Fibroblast of lung (primary cell): ENCODE results near the gene GNAS. TPM values are rescaled to one million over a fixed set of nuclear protein-coding genes. Genes with fewer than 3 reads are reported as not detected.

Experiments used
- DNase-seq, 2 donors: peaks; one replicate each; pipeline versions ENCODE4 v3.0.0 to v3.0.0-alpha.2; 2010; ENCODE audit warnings: low read depth in 2 of 2
- H2AFZ ChIP-seq: 2 replicates; pipeline ENCODE4 v1.5.1; 2012; ENCODE audit warnings: low read length, control low read depth, inconsistent platforms
- H3K27ac ChIP-seq: 2 replicates; pipeline ENCODE4 v1.5.1; 2011; ENCODE audit warnings: low read length, control low read depth; ENCODE audit not compliant: insufficient read depth
- H3K27me3 ChIP-seq: 2 replicates; pipeline ENCODE4 v1.5.1; 2011; ENCODE audit warnings: mild to moderate bottlenecking, low read length; ENCODE audit not compliant: control insufficient read depth, insufficient read depth
- H3K36me3 ChIP-seq: 2 replicates; pipeline ENCODE4 v1.5.1; 2011; ENCODE audit warnings: low read length; ENCODE audit not compliant: control insufficient read depth, insufficient read depth
- H3K4me1 ChIP-seq: 2 replicates; pipeline ENCODE4 v1.5.1; 2011; ENCODE audit warnings: low read length; ENCODE audit not compliant: control insufficient read depth, insufficient read depth; ENCODE audit errors: extremely low read depth
- H3K4me2 ChIP-seq: 2 replicates; pipeline ENCODE4 v1.5.1; 2011; ENCODE audit warnings: low read length, control low read depth; ENCODE audit not compliant: insufficient read depth; ENCODE audit errors: extremely low read depth
- H3K4me3 ChIP-seq, 4 experiments: fragments of 200-600 bp in 1 of 4; sonication (generic) in 1 of 4; replicated peaks in 1 of 4; 2 replicates each; pipeline ENCODE4 v1.5.1; 2011 to 2016; ENCODE audit warnings: low read length in 4 of 4, low read depth in 3 of 4, mild to moderate bottlenecking in 3 of 4, control low read depth in 2 of 4, inconsistent platforms in 1 of 4, mixed read lengths in 1 of 4; ENCODE audit not compliant: insufficient read depth in 1 of 4; ENCODE audit errors: control extremely low read depth in 1 of 4
- H3K79me2 ChIP-seq: 2 replicates; pipeline ENCODE4 v1.5.1; 2012; ENCODE audit warnings: mild to moderate bottlenecking, low read length, inconsistent platforms; ENCODE audit not compliant: control insufficient read depth, insufficient read depth
- H3K9ac ChIP-seq: 2 replicates; pipeline ENCODE4 v1.5.1; 2011; ENCODE audit warnings: mild to moderate bottlenecking, low read length, control low read depth; ENCODE audit not compliant: insufficient read depth
- H3K9me3 ChIP-seq: 2 replicates; pipeline ENCODE4 v1.5.1; 2012; ENCODE audit warnings: low read depth, low read length; ENCODE audit not compliant: control insufficient read depth, insufficient read depth
- H4K20me1 ChIP-seq: 2 replicates; pipeline ENCODE4 v1.5.1; 2011; ENCODE audit warnings: low read length; ENCODE audit not compliant: control insufficient read depth, insufficient read depth; ENCODE audit errors: extremely low read depth
- EZH2 ChIP-seq: IDR thresholded peaks from 2 replicates; pipeline ENCODE4 v1.5.1; 2012; ENCODE audit warnings: low read length, control low read depth, mild to moderate bottlenecking; ENCODE audit errors: missing control alignments
- polyA plus RNA-seq, 2 donors: library from polyadenylated mRNA; depleted of rRNA in 1 of 2; stranded (reverse) in 1 of 2; unstranded in 1 of 2; fragments of >200 nt; gene quantifications; 2 replicates each; pipeline ENCODE4 v1.2.1, GENCODE V29; 2011 to 2012; ENCODE audit warnings: missing spikeins in 1 of 2
- total RNA-seq: library from RNA; depleted of rRNA; stranded (reverse); fragments of >200 nt; gene quantifications from 2 replicates; pipeline ENCODE4 v1.2.1, GENCODE V29; 2014
- TF ChIP-seq, protein P1 (sequence below), 2 donors: IDR thresholded peaks in 1 of 2; conservative IDR thresholded peaks in 1 of 2; 1 replicate in 1 of 2; 2 replicates in 1 of 2; pipeline ENCODE4 v1.5.1; 2011 to 2012; ENCODE audit warnings: low read length in 2 of 2, control low read depth in 1 of 2, inconsistent platforms in 1 of 2, low read depth in 1 of 2, mild to moderate bottlenecking in 1 of 2

GNAS gene
- total and polyA plus RNA-seq, 2 donors (not counting 1 experiment from before 2014, with no cell fraction given): 421 to 1,357 TPM

- Histone ChIP-seq H3K36me3 (no peaks in the 10 kb centered on the region), H3K9me3 (no peaks in the 10 kb centered on the region), H3K9ac (peak overlapping the region; percentile 66), H4K20me1 (no peaks in the 10 kb centered on the region), H3K4me3 (peak overlapping the region in 3 of 4 experiments; percentile 49 to 82 (median 59)), H3K79me2 (peaks cover 43% of the 10 kb centered on the region), H3K4me2 (no peak overlapping the region), H2AFZ (no peak overlapping the region), H3K4me1 (peaks cover 12% of the 10 kb centered on the region), H3K27ac (peak overlapping the region; percentile 59), H3K27me3 (peaks cover 3% of the 10 kb centered on the region)
- TF ChIP-seq, protein P1, sequence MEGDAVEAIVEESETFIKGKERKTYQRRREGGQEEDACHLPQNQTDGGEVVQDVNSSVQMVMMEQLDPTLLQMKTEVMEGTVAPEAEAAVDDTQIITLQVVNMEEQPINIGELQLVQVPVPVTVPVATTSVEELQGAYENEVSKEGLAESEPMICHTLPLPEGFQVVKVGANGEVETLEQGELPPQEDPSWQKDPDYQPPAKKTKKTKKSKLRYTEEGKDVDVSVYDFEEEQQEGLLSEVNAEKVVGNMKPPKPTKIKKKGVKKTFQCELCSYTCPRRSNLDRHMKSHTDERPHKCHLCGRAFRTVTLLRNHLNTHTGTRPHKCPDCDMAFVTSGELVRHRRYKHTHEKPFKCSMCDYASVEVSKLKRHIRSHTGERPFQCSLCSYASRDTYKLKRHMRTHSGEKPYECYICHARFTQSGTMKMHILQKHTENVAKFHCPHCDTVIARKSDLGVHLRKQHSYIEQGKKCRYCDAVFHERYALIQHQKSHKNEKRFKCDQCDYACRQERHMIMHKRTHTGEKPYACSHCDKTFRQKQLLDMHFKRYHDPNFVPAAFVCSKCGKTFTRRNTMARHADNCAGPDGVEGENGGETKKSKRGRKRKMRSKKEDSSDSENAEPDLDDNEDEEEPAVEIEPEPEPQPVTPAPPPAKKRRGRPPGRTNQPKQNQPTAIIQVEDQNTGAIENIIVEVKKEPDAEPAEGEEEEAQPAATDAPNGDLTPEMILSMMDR (conservative IDR thresholded peaks at IDR 0.05 in 1 of 2, IDR thresholded peaks at IDR 0.05 in 1 of 2; ENCODE audit: low read depth in 1 of 2, low read length in 2 of 2): no peak
- TF ChIP-seq EZH2: no peak
- peak; percentile 64 to 69 for DNase-seq
Observed at GRCh38 chr20:58891086-58891717, 38.7 kb downstream of the GNAS start.

GRCh38 chr20:58891718-58892140 is 39.2 kb downstream of the GNAS start:
- H3K79me2 ChIP-seq: peaks cover 48% of the 10 kb centered on the region
- no peaks in the 10 kb centered on the region for H3K9me3 ChIP-seq
- peak in 1 of 2 donors; percentile 45 for DNase-seq
- H3K4me3 ChIP-seq: peak overlapping the region; percentile 69 to 89 (median 85)
- H3K27ac ChIP-seq: peak overlapping the region; percentile 83
- H3K4me1 ChIP-seq: peaks cover 16% of the 10 kb centered on the region
- peak overlapping the region; percentile 77 for H3K9ac ChIP-seq
- TF ChIP-seq, protein P1 (conservative IDR thresholded peaks at IDR 0.05 in 1 of 2, IDR thresholded peaks at IDR 0.05 in 1 of 2; ENCODE audit: low read depth in 1 of 2, low read length in 2 of 2): no peak
- no peak for TF ChIP-seq EZH2
- H3K4me2 ChIP-seq: no peak overlapping the region
- no peak overlapping the region for H2AFZ ChIP-seq
- H4K20me1 ChIP-seq: no peaks in the 10 kb centered on the region
- peaks cover 3% of the 10 kb centered on the region for H3K27me3 ChIP-seq
- H3K36me3 ChIP-seq: no peaks in the 10 kb centered on the region

- Histone ChIP-seq H3K79me2 (peaks cover 54% of the 10 kb centered on the region), H3K9me3 (no peaks in the 10 kb centered on the region), H2AFZ (no peak overlapping the region), H3K4me1 (peaks cover 20% of the 10 kb centered on the region), H3K9ac (peak overlapping the region; percentile 77), H3K27ac (peak overlapping the region; percentile 83), H4K20me1 (no peaks in the 10 kb centered on the region), H3K36me3 (no peaks in the 10 kb centered on the region), H3K27me3 (peaks cover 3% of the 10 kb centered on the region), H3K4me3 (peak overlapping the region; percentile 69 to 89 (median 85)), H3K4me2 (peak overlapping the region; percentile 97)
- peak; percentile 60 to 73 for DNase-seq
- TF ChIP-seq, protein P1 (conservative IDR thresholded peaks at IDR 0.05 in 1 of 2, IDR thresholded peaks at IDR 0.05 in 1 of 2; ENCODE audit: low read depth in 1 of 2, low read length in 2 of 2): no peak
- no peak for TF ChIP-seq EZH2
Observed at GRCh38 chr20:58892141-58892931, 39.8 kb downstream of the GNAS start.
